CD4-positive, alpha-beta T cell treated with Interferon alpha-2 for 1 hour (primary cell): ENCODE measurements around the gene FCGR1A.
"Not testable (repeated sequence)": the region's sequence is repeated elsewhere in the genome, so short reads cannot be mapped to it uniquely, and the experiment has no call there.

Experiments used
- DNase-seq, 2 donors: peaks; one replicate each; pipeline ENCODE4 v3.0.0-alpha.2; 2020 to 2022

FCGR1A gene

GRCh38 chr1:149782600-149782999, at the start of gene FCGR1A:
TSS of gene FCGR1A (plus strand) at chr1:149782694. CDS start at chr1:149782744, 50 bp downstream.
- not testable (repeated sequence) for DNase-seq

DNA sequence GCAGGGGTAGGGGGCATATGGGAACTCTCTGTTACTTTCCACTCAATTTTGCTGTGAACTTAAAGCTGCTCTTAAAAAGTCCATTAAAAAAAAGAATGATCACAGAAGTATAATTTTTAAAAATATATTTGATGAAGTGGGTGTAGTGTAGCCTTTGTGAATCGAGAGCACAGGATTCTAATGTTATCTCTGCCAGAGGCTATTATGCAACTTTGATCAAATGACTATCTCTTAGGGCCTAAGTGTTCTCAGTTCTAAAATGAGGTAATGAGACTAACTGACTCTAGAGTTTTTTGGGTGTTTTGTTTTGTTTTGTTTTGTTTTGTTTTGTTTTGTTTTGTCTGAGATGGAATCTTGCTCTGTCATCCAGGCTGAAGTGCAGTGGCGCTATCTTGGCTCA, 49.7 kb upstream of the FCGR1A start:
- DNase-seq: not testable (repeated sequence)

- not testable (repeated sequence) for DNase-seq
These were observed 47.8 kb upstream of the FCGR1A start for GRCh38 chr1:149734692-149735091.

- peak; percentile 41 to 66 for DNase-seq
These were observed 42.3 kb upstream of the FCGR1A start for GRCh38 chr1:149740148-149740581.

DNA sequence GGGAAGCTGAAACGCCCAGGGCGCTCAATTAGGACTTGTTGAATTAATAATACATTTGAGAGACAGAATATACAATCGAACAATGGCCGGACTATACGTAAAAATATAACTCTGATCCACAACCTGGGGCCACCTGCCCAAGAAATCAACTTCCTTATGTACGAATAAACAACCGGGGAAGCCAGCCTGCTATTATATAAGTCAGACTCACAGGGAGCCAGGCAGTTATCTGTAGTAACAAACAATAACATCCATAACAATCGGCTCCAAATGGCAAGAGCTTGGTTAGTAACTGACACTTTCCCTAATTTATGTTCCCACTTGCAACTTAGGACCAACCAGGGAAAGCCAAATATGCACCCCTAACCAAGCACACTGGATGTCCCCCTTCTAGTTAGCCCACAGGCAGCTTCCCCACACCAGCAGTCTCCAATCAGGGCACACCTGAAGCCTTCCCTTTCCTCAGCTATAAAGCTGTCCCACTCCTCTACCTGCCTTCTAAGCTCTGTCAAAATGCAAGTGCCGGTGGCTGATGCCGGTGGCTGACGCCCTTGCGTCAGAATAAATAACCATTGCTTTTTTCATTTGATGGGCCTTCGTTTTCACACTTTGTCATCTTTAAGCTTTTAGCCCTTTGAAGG, 41.8 kb upstream of the FCGR1A start:
- not testable (repeated sequence) for DNase-seq

- not testable (repeated sequence) for DNase-seq
These were observed 40.6 kb upstream of the FCGR1A start for GRCh38 chr1:149741914-149742313.

GRCh38 chr1:149746463-149747356, 35.8 kb upstream of the FCGR1A start:
- peak; percentile 3 to 22 for DNase-seq

GRCh38 chr1:149747359-149748143, 34.9 kb upstream of the FCGR1A start:
- not testable (repeated sequence) for DNase-seq

DNA sequence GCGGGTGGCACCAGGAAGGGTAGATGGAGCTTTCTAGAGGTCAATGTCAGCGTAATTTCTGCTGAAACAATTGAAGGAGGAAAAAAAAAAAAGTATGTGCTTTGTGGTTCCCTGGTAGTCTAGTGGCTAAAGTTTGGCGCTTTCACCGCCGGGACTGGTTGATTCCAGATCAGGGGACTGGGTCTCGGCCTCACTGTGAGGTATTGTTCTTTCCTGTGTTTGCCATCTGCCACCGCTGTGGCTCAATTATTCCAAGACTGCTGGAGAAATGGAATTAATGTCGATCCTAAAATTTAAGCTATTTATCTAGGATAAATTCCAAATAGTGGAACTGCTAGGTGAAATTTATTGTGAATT, 34.4 kb upstream of the FCGR1A start:
- DNase-seq: not testable (repeated sequence)

- not testable (repeated sequence) for DNase-seq
These were observed 31.9 kb upstream of the FCGR1A start for GRCh38 chr1:149750562-149750961.

GRCh38 chr1:149752186-149752585, 30.3 kb upstream of the FCGR1A start:
- DNase-seq: not testable (repeated sequence)

DNA sequence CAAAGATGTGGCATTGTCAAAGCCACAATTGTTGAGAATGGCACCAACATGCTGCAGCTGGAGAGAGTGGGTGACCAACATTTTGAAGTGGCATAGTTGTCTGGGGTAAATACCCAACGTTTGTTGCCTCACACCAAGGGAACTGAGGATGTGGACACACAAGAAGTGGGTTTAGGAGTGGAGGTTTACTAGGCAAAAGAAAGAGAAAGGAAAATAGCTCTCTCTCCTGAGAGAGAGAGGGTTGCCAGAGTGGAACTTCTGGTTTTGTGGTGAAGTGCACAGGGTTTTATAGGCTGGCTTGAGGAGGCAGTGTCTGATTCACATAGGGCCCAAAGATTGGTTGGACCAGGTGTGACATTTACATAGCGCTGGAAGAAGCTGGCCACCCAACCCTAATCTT, 29.0 kb upstream of the FCGR1A start:
- DNase-seq: not testable (repeated sequence)

- not testable (repeated sequence) for DNase-seq
These were observed 27.2 kb upstream of the FCGR1A start for GRCh38 chr1:149755294-149755693.

DNA sequence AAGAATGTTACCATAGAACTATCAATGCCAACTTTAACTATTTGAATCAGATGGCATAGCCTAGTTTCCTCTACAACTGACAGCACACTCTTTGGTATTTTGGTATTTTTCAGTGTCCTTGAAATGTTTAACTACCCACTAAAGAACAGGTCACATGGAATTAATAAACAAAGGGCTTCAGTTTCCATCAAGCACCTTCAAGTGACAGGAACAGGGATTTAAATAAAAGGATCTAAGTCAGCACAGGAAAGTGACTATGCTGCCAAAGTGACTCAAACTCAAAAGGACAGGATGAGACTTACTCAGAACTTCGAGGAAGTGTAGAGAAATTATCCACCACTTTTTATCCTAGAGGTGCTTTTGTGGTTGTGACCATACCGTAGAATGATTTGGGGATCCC, 20.2 kb upstream of the FCGR1A start:
- DNase-seq: not testable (repeated sequence)

DNA sequence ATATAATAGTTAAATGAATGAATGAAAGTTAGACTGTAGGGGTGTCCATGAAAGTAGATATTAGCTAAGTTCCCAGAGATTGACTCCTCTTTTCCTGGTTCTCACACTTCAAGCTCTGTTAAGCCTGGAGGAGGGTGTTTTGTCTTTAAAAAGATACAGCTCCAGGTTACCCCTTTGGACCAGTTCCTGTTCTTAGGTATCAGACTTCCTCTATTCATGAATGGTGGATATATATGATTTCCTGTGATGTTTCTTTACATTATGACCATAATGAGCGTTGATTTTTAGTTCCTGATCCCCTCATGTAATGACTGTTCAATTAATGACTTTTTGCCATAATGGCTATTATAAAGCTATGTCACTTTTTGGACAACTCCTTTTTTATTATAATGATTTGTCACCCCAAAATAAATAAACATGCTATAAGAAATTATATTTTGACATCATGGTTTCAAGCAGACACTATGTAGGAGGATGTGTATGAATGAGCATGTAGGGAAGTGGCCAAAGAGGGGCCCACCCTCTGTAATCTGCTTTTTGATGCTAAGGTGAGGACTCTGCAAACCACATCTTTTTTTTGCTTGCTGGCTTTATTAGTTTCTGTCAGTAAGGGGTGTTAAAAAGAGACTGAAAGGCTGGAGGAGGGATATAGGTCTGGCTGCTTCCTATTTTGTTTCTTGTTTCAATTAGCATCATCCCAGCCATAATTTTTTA, 18.2 kb upstream of the FCGR1A start:
- not testable (repeated sequence) for DNase-seq

GRCh38 chr1:149766241-149766640, 16.3 kb upstream of the FCGR1A start:
- DNase-seq: not testable (repeated sequence)

DNA sequence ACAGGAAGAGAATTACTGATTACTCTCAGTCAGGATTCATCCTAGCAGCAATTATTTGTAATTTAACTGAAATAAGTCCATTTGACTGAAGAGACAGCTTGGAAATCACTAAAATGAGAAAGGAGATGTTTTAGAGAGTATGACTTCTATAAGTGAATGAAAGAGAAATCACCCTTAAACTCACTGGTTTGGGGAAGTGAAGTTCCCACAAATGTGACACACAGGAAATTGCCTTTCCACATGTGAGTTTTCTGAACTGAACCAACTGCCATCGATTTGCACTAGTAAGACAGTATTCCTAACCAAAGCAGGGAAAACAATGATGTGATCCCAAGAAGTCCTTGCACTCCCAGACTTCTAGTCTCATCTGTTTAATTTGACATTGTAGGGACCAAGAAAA, 13.3 kb upstream of the FCGR1A start:
- DNase-seq: not testable (repeated sequence)

GRCh38 chr1:149770661-149771060, 11.8 kb upstream of the FCGR1A start:
- not testable (repeated sequence) for DNase-seq

DNA sequence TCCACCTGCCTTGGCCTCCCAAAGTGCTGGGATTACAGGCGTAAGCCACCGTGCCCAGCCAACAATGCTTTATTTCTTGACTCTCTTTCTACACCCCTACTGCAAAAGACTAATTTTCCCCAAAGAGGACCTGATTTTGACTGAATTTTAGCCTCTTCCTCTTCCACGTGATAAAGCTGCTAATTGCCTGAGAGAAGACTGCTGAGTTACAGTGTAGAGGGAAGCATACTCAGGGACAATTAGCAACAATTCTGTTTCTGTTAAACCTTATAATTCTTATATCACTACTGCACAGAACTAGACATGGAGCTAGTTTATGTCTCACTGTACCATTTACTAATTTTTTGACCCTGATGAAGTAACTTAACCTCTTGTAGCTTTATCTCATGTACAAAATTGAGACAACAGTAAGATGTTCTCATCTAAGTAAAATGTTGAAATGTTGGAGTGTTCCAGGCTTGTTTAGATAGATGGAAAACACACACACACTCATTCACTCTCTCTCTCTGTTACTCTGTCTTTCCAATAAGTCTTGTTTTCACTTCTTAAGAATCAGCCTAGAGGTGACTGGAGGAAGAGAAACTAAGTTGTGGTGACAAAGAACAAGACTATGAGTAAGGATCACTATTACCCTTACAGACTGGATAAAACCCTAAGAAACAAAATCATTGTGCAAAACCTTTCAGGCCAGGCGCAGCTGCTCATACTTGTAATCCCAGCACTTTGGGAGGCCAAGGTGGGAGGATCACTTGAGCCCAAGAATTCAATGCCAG, 10.7 kb upstream of the FCGR1A start:
- DNase-seq: not testable (repeated sequence)

DNA sequence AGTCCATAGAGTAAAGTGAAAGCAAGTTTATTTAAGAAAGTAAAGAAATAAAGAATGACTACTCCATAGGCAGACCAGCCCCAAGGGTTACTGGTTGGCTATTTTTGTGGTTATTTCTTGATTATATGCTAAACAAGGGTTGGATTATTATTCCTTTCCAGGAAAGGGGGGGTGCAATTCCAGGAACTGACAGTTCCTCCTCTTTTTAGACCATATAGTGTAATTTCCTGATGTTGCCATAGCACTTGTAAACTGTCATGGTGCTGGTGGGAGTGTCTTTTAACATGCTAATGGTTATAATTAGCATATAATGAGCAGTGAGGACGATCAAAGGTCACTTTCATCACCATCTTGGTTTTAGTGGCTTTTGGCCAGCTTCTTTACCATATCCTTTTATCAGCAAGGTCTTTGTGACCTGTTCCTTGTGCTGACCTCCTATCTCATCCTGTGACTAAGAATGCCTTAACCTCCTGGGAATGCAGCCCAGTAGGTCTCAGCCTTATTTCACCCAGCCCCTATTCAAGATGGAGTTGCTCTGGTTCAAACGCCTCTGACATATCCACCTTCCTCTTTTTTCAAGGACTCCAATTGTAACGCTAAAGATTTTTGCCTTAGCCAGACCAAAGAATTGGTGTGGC, 6.9 kb upstream of the FCGR1A start:
- DNase-seq: peak; percentile 24 to 54

DNA sequence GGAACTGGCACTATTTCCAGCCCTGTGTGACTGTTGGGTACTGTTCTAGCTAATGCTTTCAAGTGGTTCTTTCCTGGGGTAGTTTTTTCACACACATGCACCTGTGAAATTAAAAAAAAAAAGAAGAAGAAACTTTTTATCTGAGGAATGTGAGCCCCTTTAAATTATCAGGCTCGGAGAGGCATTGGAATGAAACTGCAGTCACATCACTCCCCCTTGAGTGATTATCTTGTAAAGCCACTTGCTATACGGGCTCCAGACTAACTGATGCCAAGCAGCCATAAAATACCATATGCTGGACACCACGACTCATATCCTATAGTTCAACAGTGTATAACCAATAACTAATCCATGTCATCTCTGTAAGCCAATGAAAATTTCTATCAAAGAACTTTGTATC, 5.4 kb upstream of the FCGR1A start:
- not testable (repeated sequence) for DNase-seq
